DMS 273 (cell line): ENCODE results near the gene CNTNAP2.

Experiments
- DNase-seq: peaks from one replicate; lab custom pipeline; 2025; ENCODE audit not compliant: unreplicated experiment; lab: John Stamatoyannopoulos, UW

The CNTNAP2 gene

DNA sequence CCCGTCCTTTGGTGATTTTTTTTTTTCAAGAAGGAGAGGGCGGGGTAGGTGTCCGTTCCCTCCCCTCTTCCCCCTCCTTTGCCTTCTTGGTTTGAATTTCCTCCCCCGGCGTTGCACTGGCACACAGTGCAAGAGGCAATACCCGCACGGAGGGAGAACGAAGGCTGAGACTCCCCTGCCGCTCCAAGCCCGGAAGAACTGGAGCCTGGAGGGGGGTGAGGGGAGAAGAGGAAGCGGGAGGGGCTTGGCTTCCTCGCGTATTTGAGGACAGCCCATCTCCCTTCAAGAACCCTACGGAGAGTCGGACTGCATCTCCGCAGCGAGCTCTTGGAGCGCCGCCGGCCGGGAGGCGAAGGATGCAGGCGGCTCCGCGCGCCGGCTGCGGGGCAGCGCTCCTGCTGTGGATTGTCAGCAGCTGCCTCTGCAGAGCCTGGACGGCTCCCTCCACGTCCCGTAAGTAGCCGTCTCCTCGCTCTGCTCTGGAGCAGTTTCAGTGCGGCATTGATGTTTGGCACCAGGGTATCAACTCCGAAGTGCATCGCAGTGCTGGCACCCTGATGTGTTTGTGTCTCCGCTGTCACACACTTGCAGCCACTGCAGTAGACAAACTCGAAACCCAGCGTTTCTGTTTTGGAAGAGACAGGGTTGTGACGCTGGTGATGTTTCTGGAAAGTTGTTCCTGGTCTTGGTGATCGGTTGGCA lies at the start of gene CNTNAP2:
CNTNAP2 (plus strand) TSS at position 281 of the 702 bp plus-strand sequence; CDS start at position 357, 76 bp downstream.
- DNase-seq, result peak; percentile 51

DNA sequence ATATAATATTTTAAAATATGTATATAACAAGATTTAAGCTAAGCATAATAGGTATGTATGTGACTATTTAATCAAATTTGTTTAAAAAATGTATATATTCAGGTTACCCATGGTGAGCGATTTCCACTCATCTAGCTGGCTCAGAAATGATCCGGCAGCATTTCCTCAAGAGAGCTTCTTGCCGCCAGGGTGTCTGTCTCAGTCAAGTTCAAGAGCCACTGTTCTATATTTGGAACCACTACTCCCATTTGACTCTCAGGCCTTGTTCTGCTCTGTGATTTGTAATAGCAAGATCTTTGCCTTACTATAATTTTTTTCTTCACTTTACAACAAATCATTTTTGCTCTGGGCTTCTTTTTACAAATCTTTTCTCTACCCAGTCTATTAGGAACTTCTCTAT lies 48.7 kb upstream of the CNTNAP2 start:
- no peak for DNase-seq

DNA sequence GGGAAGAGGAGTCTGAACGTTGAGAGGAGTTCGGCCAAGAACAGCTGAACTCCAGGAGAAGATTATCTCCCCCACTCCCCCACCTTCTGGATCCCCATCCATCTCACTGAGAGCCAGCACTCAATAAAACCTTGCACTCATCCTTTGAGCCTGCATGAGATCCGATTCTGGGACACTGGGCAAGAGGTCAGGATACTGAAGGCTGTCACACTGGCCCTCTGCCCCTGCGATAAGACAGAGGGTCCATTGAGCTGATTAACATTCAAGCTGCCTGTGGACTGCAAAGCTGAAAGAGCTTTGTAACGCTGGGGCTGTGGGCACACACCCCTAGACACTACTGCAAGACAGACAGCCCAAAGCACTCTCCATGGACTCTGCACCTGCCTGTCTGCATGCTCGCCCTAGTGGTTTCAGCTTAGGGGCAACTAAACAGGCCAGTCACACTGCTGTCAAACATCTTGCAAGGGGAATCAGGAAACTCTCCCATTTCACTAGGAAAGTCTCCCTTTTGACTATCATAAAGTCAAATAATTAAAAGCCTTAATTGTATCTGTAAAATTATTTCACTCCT lies 42.3 kb upstream of the CNTNAP2 start:
- no peak for DNase-seq

DNA sequence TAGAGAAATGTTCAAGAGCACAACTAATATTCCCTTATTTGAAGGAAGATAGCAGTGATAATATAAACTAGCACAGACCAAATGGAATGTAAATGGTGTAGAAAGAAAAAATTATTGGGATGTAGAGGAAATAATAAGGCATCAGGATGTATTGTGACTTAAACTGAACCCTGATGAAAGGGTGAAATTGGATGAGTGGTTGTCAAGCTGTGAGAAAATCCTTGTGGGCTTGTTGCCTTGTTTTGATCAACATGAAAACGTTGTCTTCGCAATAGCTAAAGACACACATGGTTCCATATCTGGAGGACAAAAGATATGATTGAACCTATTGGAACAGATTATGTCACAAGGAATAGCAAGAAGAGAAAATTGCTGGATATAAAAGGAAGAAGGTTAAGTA lies 40.3 kb upstream of the CNTNAP2 start:
- DNase-seq, result no peak

DNA sequence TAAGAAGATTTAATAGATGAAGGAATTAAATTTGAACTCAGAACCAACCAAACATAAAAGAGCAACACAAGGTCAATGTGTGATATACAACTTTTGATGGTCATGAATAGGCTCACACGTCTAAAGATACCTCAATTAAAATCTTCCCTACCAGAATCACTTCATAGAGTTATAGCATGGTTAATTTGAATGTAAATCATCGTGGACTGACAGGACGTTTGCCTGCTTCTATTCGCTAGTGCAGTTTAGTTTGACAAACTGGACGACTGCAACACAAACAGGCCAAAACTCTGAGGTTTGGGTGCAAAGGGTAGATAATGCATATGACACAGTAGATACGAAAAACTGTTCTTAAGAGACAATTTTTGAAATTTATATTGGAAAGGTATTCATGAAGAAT lies 32.5 kb upstream of the CNTNAP2 start:
- DNase-seq, result no peak

DNA sequence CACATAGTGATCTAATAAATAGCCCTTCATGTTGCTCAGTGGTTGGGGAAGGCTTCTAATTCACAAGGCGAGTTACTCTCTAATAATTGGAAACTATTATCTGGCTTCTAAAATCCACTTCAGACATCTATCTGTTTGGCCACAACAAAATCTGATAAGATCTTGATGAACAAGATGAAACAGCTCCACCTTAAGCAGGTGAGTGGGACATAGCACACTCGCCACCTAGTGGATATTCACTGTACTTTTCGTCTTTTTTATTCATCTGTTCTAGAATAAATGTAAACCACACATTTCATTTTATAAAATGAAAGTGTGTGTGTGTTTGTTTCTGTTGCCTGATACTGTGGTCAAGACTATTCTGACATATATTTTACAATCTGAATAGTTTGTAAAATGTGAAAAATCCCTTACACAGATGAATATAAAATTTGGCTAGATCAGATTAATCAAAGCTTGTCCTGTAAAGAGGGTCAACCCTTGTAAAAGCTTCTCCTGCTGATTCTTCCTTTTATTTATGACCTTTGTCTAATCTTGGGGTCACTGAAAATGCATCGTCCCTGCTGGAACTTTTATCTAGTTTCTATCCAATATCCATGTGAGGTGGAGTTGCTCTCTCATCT lies 26.5 kb upstream of the CNTNAP2 start:
- peak; percentile 60 for DNase-seq

DNA sequence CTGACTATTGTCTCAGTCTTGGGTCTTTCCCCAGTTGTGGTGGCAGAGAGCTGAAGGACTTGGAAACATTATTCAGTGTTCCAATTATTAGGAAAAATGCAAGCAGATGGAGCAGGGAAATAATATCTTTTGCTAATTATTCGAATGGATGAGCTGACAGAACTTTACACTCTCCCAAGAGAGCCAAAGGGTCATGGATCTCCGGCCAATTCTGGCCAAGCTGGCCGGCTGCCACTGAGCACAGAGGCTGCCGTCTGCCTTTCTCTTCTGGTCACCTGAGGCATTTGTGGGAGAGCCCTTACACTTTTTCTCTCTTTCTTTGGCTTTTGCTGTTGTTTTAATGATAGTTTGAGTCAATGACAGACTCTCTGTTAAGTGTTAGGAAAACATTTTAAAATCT lies 22.2 kb upstream of the CNTNAP2 start:
- DNase-seq, result no peak

DNA sequence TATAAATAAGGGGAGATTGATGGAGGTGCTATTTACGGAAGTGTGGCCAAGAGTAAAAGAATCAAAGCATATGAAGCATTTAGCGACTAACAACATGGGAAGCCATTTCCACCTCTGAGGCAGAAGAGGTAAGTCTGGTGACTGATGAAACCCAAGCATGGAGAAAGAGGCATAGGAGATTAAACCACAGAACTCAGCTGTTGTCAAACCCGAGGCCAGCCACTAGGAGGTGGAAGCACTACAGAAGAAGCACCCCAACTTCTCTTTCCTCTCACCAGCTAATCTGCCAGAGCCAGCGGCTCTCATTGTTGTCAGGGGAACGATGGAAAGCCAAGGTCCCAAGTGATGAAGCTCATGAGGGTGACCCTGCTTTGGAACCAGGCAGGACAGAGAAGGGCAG lies 19.6 kb upstream of the CNTNAP2 start:
- DNase-seq, result no peak

DNA sequence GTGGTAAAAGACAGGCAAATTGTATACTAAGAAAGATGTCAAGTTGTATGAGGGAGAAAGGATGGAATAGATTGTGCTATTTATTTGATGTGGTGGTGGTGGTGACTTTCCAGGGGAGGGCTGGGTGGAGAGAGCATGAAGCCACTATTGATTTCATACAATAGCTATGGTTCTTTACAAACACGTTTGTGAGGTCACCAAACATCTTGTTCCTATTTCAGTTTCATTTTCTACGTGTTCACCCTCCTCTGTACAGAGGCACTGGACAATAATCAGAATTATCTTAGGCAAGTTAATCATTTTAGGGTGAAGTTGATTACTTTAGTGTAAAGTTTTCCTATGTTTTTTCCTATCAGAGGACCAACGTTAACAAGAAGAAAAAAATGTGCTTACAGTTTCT lies 10.3 kb upstream of the CNTNAP2 start:
- no peak for DNase-seq

DNA sequence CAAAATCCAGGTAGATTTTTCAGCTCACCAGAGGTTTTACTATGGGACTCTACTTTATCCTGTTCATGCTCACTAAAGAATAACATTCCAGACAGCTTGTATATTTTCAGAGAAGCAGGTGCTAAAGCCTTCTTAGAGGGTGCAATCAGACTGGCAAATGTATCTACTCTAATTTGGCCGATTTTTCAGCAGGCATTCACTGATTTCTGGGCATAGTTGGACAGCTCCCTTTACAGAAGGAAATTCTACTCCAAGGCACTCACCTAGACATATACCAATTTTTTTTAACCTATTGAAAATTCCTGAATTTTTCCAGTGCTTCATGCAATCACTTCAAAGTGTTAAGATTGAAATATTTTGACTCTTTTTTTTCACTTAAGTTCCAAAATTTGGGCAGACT lies 3.8 kb upstream of the CNTNAP2 start:
- DNase-seq, result no peak

DNA sequence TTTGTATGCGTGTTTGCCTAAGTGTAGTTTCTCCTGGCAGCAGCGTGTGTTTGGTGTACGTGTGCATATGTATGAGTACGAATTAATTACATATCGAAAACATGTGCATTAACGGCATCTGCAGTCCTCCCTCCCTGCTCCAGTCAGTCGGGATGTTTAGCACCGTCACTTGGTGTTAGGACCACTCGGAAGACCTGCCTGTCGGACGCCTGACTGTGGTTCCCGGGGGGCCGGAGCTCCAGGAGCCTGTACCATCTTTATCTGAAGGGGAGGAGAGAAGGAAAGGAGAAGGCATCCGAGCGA lies 1.1 kb upstream of the CNTNAP2 start:
- DNase-seq, result no peak

DNA sequence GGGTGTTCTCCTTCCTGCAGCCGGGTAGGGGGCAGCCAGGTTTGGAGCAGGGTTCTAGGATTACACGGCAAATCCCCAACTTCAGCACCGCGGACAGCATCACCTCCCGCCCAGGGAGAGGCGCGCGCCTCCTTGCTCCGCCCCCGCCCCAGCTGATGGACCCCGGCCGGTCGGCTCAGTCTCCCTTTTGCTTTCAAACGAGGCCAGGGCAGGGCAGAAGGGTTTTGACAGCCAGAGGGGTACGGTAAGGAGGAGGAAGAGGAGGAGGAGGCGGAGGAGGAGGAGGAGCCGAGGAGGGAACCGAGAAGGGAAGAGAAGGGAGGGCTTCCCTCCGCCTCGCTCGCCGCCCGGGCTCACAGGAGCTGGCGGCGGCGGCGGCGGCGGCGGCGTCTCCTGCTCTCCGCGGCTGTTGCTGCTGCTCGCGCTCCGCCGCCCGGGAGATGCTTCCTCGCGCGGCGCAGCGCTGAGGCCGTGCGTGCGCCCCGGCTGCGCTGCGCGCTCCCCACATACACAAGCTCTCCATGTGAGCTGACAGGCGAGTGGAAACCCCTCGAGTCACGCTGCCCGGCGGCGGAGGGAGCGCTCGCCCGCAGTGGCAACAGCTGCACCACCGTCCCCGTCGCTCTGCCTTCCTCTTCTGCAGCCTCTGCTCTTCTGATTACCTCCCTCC lies 615 bp upstream of the CNTNAP2 start:
- peak; percentile 83 for DNase-seq

DNA sequence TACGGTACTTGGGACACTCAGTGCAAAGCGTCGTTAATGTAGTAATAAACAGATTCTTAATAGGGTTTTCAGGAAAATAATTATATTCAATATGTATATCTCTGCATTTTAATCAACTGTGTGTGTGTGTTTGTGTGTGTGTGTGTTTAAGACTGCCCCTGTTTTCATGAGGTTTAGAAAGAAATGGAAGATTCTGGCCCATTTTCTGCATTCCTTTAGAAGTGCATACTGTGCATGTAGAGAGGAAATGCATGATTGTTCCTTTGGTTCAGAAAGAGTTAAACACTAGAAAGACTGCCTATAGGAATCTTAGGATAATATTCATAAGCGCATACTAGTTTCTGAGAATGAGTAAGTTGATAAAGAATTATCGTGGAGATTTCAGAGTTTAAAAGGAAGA lies 975 bp downstream of the CNTNAP2 start:
- no peak for DNase-seq

DNA sequence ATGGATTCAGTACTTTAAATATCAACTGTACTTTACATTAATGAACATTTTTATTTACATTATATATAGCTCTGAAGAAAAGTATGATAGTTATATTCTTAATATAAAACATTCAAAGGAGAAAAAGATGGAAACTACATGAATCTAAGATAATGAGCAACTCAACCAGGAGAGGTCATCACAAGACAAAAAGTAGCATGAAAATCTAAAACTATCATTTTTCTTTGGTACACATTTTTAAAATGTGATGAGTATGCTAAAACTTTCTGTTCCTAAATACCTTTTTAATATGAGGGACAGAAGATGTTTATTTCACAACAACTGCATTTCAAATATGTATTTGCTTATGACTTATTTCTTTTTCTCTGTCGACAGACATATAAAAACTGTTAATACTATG lies 2.4 kb downstream of the CNTNAP2 start:
- no peak for DNase-seq

DNA sequence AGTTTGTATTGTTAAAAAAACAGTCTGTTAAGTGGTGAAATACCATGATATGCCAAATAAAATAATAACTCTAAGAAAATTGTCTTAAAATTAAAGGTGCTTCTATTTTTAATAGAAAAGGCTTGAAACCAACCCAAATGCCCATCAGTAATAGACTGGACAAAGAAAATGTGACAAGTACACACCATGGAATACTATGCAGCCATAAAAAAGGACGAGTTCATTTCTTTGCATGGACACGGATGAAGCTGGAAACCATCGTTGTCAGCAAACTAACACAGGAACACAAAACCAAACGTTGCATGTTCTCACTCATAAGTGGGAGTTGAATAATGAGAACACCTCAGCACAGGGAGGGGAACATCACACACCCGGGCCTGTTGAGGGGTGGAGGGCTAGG lies 7.1 kb downstream of the CNTNAP2 start:
- DNase-seq, result no peak

DNA sequence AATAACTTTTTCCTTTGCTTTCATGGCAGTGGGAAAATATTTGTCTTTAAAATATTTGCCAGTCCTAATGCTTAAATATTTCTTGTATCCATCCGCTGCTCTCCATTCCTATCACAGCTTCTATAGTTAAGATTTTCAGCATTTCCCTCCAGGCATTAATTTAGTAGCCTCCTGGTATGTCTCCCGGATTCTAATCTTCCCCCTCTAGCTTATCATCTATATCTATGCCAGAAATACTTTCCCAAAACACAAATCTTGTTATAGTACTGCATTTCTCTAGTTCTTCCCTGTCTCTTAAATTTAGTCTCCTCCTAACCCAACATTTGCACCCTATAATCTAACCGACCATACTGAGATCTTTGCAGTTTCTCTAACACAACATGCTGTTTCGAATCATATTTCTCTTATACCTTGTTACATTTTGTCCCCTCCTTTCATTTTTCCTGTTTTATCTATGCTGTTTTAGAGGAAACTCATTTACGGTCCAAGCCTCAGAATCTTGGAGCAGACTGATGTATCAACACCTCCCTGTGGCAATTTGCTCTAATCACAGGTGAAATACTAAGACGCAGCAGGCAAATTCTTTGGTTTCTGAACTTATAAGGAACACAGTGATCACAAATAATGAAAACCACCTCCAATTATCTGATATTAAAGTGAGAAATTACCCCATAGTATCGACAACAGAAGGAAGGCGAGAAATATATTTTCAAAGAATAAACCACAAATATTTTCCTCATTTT lies 10.3 kb downstream of the CNTNAP2 start:
- DNase-seq, result no peak

DNA sequence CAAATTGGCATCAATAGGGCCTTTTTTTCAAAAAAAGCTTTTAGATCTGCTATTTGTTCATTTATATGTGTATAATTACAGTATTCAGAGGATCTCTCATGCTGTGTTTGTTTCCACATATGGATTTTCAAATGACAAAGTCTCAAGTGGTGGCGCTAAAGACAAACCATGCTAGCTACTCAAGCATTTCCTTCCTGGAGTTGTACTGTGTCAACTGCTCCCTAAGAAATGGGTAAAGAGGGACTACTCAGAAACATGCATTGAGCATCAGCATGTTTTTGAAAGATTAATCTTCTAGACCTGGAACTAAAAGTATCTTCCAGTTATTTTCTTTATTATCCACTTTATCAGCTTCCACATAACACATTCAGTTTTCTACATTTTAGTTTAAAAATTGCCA lies 12.7 kb downstream of the CNTNAP2 start:
- DNase-seq, result no peak

DNA sequence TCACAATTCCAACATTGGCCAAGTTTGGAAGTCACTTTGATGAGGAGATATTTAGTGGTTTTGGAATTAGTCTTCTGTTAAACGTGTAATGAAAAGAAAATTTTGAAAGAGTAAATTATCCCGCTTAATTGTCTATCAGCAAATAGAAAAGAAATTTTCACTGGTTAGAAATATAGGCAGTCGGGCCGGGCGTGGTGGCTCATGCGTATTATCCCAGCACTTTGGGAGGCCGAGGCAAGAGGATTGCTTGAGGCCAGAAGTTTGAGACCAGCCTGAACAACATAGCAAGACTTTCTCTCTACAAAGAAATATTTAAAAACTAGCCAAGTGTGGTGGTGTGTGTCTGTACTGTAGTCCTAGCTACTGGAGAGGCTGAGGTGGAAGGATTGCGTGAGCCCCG lies 13.4 kb downstream of the CNTNAP2 start:
- no peak for DNase-seq

DNA sequence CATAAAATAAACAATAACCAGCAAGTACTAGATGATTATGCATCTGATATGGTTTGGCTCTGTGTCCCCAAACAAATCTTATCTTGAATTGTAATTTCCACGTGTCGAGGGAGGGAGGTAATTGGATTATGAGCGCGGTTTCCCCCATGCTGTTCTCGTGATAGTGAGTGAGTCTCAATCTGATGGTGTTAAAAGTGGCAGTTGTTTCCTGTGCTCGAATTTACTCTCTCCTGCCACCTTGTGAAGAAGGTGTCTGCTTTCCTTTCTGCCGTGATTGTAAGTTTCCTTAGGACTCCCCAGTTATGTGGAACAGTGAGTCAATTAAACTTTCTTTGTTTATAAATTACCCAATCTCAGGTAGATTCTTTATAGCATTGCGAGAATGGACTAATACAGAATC lies 15.1 kb downstream of the CNTNAP2 start:
- DNase-seq, result no peak

DNA sequence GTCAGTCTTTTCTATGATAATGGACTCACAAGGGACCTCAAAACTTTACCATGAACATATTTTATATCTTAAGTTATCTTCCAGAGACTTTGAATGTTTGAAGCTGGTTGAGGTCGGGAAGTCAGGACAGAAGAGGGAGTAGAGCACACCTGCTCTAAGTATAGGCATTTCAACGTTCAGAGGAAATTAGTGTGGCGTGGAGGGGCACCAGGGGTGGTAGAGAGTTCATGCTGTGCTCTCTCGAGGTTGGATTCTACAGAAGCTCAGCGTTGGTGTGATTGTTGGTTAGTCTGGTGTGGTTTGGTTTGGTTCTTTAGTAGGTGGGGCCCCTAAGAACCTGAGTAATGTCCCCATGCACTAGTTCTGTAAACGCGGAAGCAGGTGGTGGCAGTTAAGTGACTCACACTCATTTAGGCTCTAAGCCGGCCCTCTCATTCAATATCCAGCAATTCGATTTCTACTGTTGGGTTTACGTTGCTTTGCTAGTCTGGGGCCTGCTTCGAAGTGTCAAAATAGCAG lies 19.8 kb downstream of the CNTNAP2 start:
- DNase-seq, result no peak

DNA sequence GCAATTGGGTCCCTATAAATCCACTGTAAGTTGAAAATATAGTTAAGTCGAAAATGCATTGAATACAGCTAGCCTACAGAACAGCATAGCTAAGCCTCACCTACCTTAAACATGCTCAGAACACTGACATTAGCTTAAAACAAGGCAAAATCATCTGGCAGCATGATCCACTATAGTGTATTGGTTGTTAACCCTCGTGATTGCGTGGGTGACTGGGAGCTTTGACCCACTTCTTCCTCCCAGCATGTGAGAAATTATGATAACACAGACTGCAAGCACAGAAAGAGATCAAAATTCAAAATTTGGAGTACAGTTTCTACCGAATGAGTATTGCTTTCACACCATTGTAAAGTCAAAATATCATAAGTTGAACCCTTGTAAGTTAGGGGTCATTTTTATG lies 22.3 kb downstream of the CNTNAP2 start:
- no peak for DNase-seq
